ENCODE results near the gene TTLL4. TPM values are rescaled to one million over a fixed set of nuclear protein-coding genes. Genes with fewer than 3 reads are reported as not detected.

Gene TTLL4
- total and polyA plus RNA-seq, 2 of the 8 experiments (the other 6 are each of a cell fraction or from before 2014, with no cell fraction given), result 71.1 to 105 TPM

DNA sequence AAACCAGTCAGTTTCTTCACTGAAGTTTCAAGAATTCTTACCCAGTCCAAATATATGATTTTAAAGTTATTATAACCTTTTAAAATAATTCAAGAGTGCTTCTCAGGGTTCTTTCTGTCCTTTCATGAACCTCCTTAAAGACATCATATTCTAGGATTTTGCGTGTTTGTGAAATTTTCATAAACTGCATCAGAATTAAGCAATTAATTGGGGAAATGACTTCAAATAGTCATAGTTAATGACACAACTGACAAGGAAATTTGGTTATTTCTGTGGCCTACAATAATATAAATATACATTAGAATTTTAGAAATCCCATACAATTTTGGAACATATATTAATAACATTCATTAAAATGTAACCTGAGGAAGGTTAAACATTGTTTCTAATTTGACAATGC, 81.8 kb downstream of the TTLL4 start:
- H2BK120ac ChIP-seq (replicated peaks; ENCODE audit: low read depth, low read length), result no peak overlapping the region
- WGBS, 2 experiments (ENCODE audit: extremely low coverage in 1 of 2, insufficient coverage in 1 of 2, insufficient read length in 1 of 2, insufficient replicate concordance in 2 of 2, low coverage in 1 of 2, low lambda C conversion rate in 2 of 2, missing lambda C conversion rate in 1 of 2), result 84% methylated on average over 1 of the region's 1 CpG; no CpG with 5 or more reads in 1 of the 2 experiments
- H3K9ac ChIP-seq (replicated peaks in 1 of 4; ENCODE audit: extremely low read depth in 1 of 4, low read depth in 3 of 4, low read length in 3 of 4), result no peak overlapping the region
- H2BK15ac ChIP-seq (ENCODE audit: low read length), result no peak overlapping the region
- no peak overlapping the region for H3K4me3 ChIP-seq (ENCODE audit: extremely low read depth in 1 of 4, insufficient read depth in 2 of 4, low read depth in 3 of 4, low read length in 4 of 4)
- H3K79me1 ChIP-seq (ENCODE audit: low read depth, low read length), result no peaks in the 10 kb centered on the region
- no peaks in the 10 kb centered on the region for H4K20me1 ChIP-seq (replicated peaks in 1 of 2; ENCODE audit: control insufficient read depth in 1 of 2, insufficient read depth in 2 of 2, low read length in 2 of 2)
- no peak overlapping the region for H3K4me2 ChIP-seq (ENCODE audit: insufficient read depth in 1 of 2, low read depth in 2 of 2, low read length in 2 of 2)
- no peak overlapping the region for H2AFZ ChIP-seq (ENCODE audit: low read length)
- no peak overlapping the region for H4K5ac ChIP-seq (ENCODE audit: insufficient read length, low read depth, low read length)
- H3K36me3 ChIP-seq (ENCODE audit: control insufficient read depth in 2 of 4, insufficient read depth in 4 of 4, low read length in 3 of 4), result no peaks in the 10 kb centered on the region
- no peak for DNase-seq (ENCODE audit: low read depth in 1 of 2, low spot score in 2 of 2)
- no peak overlapping the region for H3K56ac ChIP-seq (replicated peaks; ENCODE audit: insufficient read length, low read depth, low read length)
- no peaks in the 10 kb centered on the region for H3K4me1 ChIP-seq (replicated peaks in 1 of 4; ENCODE audit: control insufficient read depth in 3 of 4, insufficient read depth in 4 of 4, low read length in 3 of 4)
- no peak overlapping the region for H2AK5ac ChIP-seq (ENCODE audit: low read depth, low read length)
- no peak for FAIRE-seq
- TF ChIP-seq CHD1 (IDR thresholded peaks at IDR 0.05; ENCODE audit: low read depth, low read length), result no peak
- TF ChIP-seq SP4 (IDR thresholded peaks at IDR 0.05; ENCODE audit: low read length), result no peak
- TF ChIP-seq SIRT6 (IDR thresholded peaks at IDR 0.05; ENCODE audit: low read length), result no peak
- TF ChIP-seq GABPA (IDR thresholded peaks at IDR 0.05; ENCODE audit: borderline replicate concordance, insufficient read depth, low read length), result no peak
- TF ChIP-seq SIX5 (IDR thresholded peaks at IDR 0.05; ENCODE audit: low read depth, low read length), result no peak
- no peak for TF ChIP-seq MAFK (IDR thresholded peaks at IDR 0.05; ENCODE audit: low read depth, low read length)
- no peak overlapping the region for H2BK20ac ChIP-seq (ENCODE audit: low read length)
- no peak overlapping the region for H2BK12ac ChIP-seq (ENCODE audit: low read depth, low read length)
- H3K27ac ChIP-seq (ENCODE audit: low read depth, low read length), result no peak overlapping the region
- no peak overlapping the region for H3K23ac ChIP-seq (ENCODE audit: insufficient read length)
- ChIA-PET CTCF (ENCODE audit: partially characterized antibody) (interaction anchor here (0.6 kb wide), 1 partner anchor 14 kb away, joined by 3 read pairs; no protein-coding TSS in a partner anchor), POLR2A (ENCODE audit: partially characterized antibody) (no interaction called here)
- H2BK5ac ChIP-seq (ENCODE audit: low read depth, low read length), result no peak overlapping the region
- H4K8ac ChIP-seq (ENCODE audit: extremely low read depth, insufficient read depth, low read length), result no peak overlapping the region
- no peak overlapping the region for H4K91ac ChIP-seq (replicated peaks; ENCODE audit: insufficient read length, low read length)
- H3K23me2 ChIP-seq (ENCODE audit: low read depth, low read length), result no peaks in the 10 kb centered on the region
- H3K9me3 ChIP-seq (ENCODE audit: insufficient read depth in 2 of 2, low read depth in 1 of 2, low read length in 1 of 2), result no peaks in the 10 kb centered on the region
- H3K18ac ChIP-seq (ENCODE audit: extremely low read depth, low read length), result no peak overlapping the region
- no peak overlapping the region for H3K4ac ChIP-seq (replicated peaks; ENCODE audit: insufficient read length, low read depth, low read length)
- H3K79me2 ChIP-seq (ENCODE audit: control insufficient read depth in 1 of 2, insufficient read depth in 2 of 2, low read length in 2 of 2), result no peaks in the 10 kb centered on the region
- no peak overlapping the region for H3K14ac ChIP-seq (ENCODE audit: insufficient read length)
- no peaks in the 10 kb centered on the region for H3K27me3 ChIP-seq (replicated peaks in 1 of 4; ENCODE audit: control insufficient read depth in 3 of 4, extremely low read depth in 1 of 4, insufficient read depth in 3 of 4, low read length in 3 of 4)

Measured in H1 (cell line).